ENCODE measurements around the gene PRDM5.

Gene PRDM5

DNA sequence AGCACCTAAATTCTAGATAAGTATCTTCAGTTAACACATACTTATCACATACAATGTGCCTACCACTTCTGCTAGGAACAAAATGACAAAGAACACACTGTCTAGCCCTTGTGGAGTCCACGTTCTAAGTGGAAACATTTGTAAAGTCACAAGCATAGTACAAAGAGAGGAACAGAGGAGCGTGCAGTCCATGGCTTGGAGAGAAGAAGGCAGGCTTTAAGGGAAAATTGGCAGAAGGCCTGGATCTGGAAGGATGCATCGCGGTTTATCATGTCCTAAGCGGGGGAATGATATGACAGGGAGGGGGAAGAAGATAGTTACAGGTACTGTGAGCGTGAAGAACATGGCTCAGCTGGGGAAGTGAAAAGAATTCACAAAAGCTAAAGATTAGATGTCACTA is 218.0 kb downstream of the PRDM5 start:
- DNase-seq, result no peak
- Histone ChIP-seq H3K27me3 (ENCODE audit: insufficient read depth, low read length, poor library complexity) (no peaks in the 10 kb centered on the region), H2AK5ac (ENCODE audit: low read length) (no peak overlapping the region), H3K4me3 (ENCODE audit: low read length) (no peak overlapping the region), H3K4me2 (ENCODE audit: low read length) (no peak overlapping the region), H3K36me3 (ENCODE audit: control insufficient read depth, insufficient read depth, low read length) (no peaks in the 10 kb centered on the region), H4K5ac (ENCODE audit: low read length) (no peak overlapping the region), H3K79me2 (ENCODE audit: control insufficient read depth, insufficient read depth, low read length) (no peaks in the 10 kb centered on the region), H3K4ac (ENCODE audit: low read depth, low read length) (no peak overlapping the region), H3K18ac (ENCODE audit: low read length) (no peak overlapping the region), H2BK5ac (ENCODE audit: low read length) (no peak overlapping the region), H4K8ac (ENCODE audit: low read depth, low read length) (no peak overlapping the region), H3K9ac (ENCODE audit: low read length) (no peak overlapping the region), H2BK120ac (ENCODE audit: low read depth, low read length) (no peak overlapping the region), H3K56ac (ENCODE audit: low read length) (no peak overlapping the region), H2BK15ac (replicated peaks; ENCODE audit: low read depth) (no peak overlapping the region), H3K27ac (ENCODE audit: low read depth, low read length) (no peak overlapping the region), H3K4me1 (ENCODE audit: control insufficient read depth, low read depth, low read length) (no peaks in the 10 kb centered on the region), H3K79me1 (ENCODE audit: low read length) (no peaks in the 10 kb centered on the region), H3K23ac (ENCODE audit: low read length) (no peak overlapping the region)
- no CpG with 5 or more reads among the region's 6 CpGs for WGBS (ENCODE audit: extremely low coverage, insufficient coverage, low lambda C conversion rate)

DNA sequence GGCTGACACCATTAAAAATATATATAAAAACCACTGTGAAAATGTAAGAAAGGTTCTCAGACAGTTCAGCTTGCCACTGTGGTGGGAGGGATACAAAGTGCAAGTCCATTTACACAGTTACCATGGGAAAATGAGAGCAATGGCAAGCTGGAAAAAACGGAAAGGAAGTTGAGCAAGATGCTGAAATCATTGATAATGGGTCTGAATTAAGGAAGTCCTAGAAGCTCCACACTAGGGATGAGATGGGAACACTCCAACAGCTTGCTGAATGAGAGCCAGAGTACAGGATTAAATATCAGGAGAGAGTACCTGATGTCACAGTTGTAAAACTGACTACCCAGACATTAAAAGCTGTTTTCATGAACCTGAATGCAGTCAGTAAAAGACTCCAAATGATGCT is 218.6 kb downstream of the PRDM5 start:
- H2BK5ac ChIP-seq (ENCODE audit: low read length), result no peak overlapping the region
- no peak overlapping the region for H3K18ac ChIP-seq (ENCODE audit: low read length)
- no peak overlapping the region for H4K8ac ChIP-seq (ENCODE audit: low read depth, low read length)
- H2BK120ac ChIP-seq (ENCODE audit: low read depth, low read length), result no peak overlapping the region
- no peaks in the 10 kb centered on the region for H3K79me2 ChIP-seq (ENCODE audit: control insufficient read depth, insufficient read depth, low read length)
- H3K4me2 ChIP-seq (ENCODE audit: low read length), result no peak overlapping the region
- H3K27ac ChIP-seq (ENCODE audit: low read depth, low read length), result no peak overlapping the region
- H2BK15ac ChIP-seq (replicated peaks; ENCODE audit: low read depth), result no peak overlapping the region
- no peak for DNase-seq
- peaks cover 1% of the 10 kb centered on the region for H3K36me3 ChIP-seq (ENCODE audit: control insufficient read depth, insufficient read depth, low read length)
- no peak overlapping the region for H2AK5ac ChIP-seq (ENCODE audit: low read length)
- H3K56ac ChIP-seq (ENCODE audit: low read length), result no peak overlapping the region
- no peaks in the 10 kb centered on the region for H3K27me3 ChIP-seq (ENCODE audit: insufficient read depth, low read length, poor library complexity)
- H3K9ac ChIP-seq (ENCODE audit: low read length), result no peak overlapping the region
- H3K4ac ChIP-seq (ENCODE audit: low read depth, low read length), result no peak overlapping the region
- H3K4me3 ChIP-seq (ENCODE audit: low read length), result no peak overlapping the region
- no peak overlapping the region for H3K23ac ChIP-seq (ENCODE audit: low read length)
- no peaks in the 10 kb centered on the region for H3K4me1 ChIP-seq (ENCODE audit: control insufficient read depth, low read depth, low read length)
- H3K79me1 ChIP-seq (ENCODE audit: low read length), result no peaks in the 10 kb centered on the region
- WGBS (ENCODE audit: extremely low coverage, insufficient coverage, low lambda C conversion rate), result no CpG with 5 or more reads among the region's 1 CpG
- H4K5ac ChIP-seq (ENCODE audit: low read length), result no peak overlapping the region

DNA sequence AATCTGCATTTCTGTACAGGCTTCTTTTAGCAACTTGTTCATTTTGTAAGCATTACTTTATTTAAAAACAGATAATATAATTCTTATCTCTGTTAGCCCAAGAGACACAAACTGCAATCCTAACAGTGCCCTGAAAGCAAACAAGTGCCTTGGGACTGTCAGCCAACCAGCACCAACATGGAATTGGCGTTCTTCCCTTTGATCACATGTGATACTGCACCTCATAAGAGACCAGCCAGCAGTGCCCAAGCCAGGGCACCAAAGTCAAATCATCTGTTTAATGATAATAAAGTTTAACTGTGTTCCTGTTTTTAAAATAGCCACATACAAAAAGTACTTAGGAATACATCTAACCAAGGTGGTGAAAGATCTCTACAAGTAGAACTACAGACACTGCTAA is 223.2 kb downstream of the PRDM5 start:
- Histone ChIP-seq H3K9ac (ENCODE audit: low read length) (no peak overlapping the region), H3K27me3 (ENCODE audit: insufficient read depth, low read length, poor library complexity) (no peaks in the 10 kb centered on the region), H2BK5ac (ENCODE audit: low read length) (no peak overlapping the region), H2BK120ac (ENCODE audit: low read depth, low read length) (no peak overlapping the region), H4K5ac (ENCODE audit: low read length) (no peak overlapping the region), H3K4me3 (ENCODE audit: low read length) (no peak overlapping the region), H3K23ac (ENCODE audit: low read length) (no peak overlapping the region), H3K4me2 (ENCODE audit: low read length) (no peak overlapping the region), H3K56ac (ENCODE audit: low read length) (no peak overlapping the region), H3K4ac (ENCODE audit: low read depth, low read length) (no peak overlapping the region), H3K18ac (ENCODE audit: low read length) (no peak overlapping the region), H3K79me2 (ENCODE audit: control insufficient read depth, insufficient read depth, low read length) (no peaks in the 10 kb centered on the region), H3K79me1 (ENCODE audit: low read length) (no peaks in the 10 kb centered on the region), H3K36me3 (ENCODE audit: control insufficient read depth, insufficient read depth, low read length) (peaks cover 1% of the 10 kb centered on the region), H2AK5ac (ENCODE audit: low read length) (no peak overlapping the region), H2BK15ac (replicated peaks; ENCODE audit: low read depth) (no peak overlapping the region), H4K8ac (ENCODE audit: low read depth, low read length) (no peak overlapping the region), H3K4me1 (ENCODE audit: control insufficient read depth, low read depth, low read length) (no peaks in the 10 kb centered on the region), H3K27ac (ENCODE audit: low read depth, low read length) (no peak overlapping the region)
- no peak for DNase-seq
- WGBS (ENCODE audit: extremely low coverage, insufficient coverage, low lambda C conversion rate), result no CpG with 5 or more reads among the region's 1 CpG

DNA sequence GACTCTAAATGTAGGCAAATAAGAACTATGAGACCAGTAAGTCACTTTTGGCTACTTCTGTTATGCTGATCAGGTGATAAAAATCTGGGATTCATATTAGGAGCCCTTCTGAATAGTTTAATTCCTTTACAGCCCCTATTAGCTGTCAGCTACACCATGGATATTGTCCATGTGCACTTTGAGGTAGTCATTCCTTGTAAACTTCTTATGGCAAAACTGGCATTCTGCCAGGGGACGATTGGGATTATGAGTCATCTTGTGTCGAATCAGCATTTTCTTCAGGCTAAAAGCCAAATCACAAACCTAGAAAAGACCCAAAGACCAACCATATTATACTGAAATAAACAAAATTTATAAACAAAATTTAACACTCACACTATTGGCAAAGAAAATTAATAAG is 227.6 kb downstream of the PRDM5 start:
- Histone ChIP-seq H3K4ac (ENCODE audit: low read depth, low read length) (no peak overlapping the region), H3K4me3 (ENCODE audit: low read length) (no peak overlapping the region), H3K79me2 (ENCODE audit: control insufficient read depth, insufficient read depth, low read length) (no peaks in the 10 kb centered on the region), H3K36me3 (ENCODE audit: control insufficient read depth, insufficient read depth, low read length) (peaks cover 1% of the 10 kb centered on the region), H3K18ac (ENCODE audit: low read length) (no peak overlapping the region), H3K4me1 (ENCODE audit: control insufficient read depth, low read depth, low read length) (no peaks in the 10 kb centered on the region), H3K23ac (ENCODE audit: low read length) (no peak overlapping the region), H3K27ac (ENCODE audit: low read depth, low read length) (no peak overlapping the region), H2AK5ac (ENCODE audit: low read length) (no peak overlapping the region), H3K9ac (ENCODE audit: low read length) (no peak overlapping the region), H3K56ac (ENCODE audit: low read length) (no peak overlapping the region), H3K79me1 (ENCODE audit: low read length) (no peaks in the 10 kb centered on the region), H2BK5ac (ENCODE audit: low read length) (no peak overlapping the region), H3K4me2 (ENCODE audit: low read length) (no peak overlapping the region), H4K8ac (ENCODE audit: low read depth, low read length) (no peak overlapping the region), H3K27me3 (ENCODE audit: insufficient read depth, low read length, poor library complexity) (no peaks in the 10 kb centered on the region), H2BK120ac (ENCODE audit: low read depth, low read length) (no peak overlapping the region), H4K5ac (ENCODE audit: low read length) (no peak overlapping the region), H2BK15ac (replicated peaks; ENCODE audit: low read depth) (no peak overlapping the region)
- DNase-seq, result no peak
- WGBS (ENCODE audit: extremely low coverage, insufficient coverage, low lambda C conversion rate), result no CpG with 5 or more reads among the region's 2 CpGs

DNA sequence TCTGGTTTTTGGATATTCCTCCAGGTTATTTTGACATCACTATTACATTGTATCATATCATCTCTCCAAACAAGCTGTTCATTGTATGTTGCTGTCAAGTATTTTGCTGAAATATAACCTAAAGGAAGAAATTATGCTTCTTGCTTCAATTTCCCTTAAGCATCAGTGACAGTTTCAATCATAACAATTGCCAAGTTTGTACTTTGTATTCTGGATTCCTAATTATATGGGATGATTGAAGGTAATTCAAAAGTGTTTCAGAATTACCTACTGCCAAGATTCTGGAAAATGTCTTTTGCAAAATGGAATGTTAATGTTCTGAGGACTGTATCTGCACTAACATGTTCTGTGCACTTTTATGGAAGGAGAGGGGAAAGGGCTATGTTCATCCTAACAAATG is 228.7 kb downstream of the PRDM5 start:
- Histone ChIP-seq H3K56ac (ENCODE audit: low read length) (no peak overlapping the region), H3K4me2 (ENCODE audit: low read length) (no peak overlapping the region), H3K9ac (ENCODE audit: low read length) (no peak overlapping the region), H3K4me3 (ENCODE audit: low read length) (no peak overlapping the region), H3K18ac (ENCODE audit: low read length) (no peak overlapping the region), H2BK120ac (ENCODE audit: low read depth, low read length) (no peak overlapping the region), H3K23ac (ENCODE audit: low read length) (no peak overlapping the region), H2AK5ac (ENCODE audit: low read length) (no peak overlapping the region), H4K5ac (ENCODE audit: low read length) (no peak overlapping the region), H3K79me2 (ENCODE audit: control insufficient read depth, insufficient read depth, low read length) (no peaks in the 10 kb centered on the region), H3K27me3 (ENCODE audit: insufficient read depth, low read length, poor library complexity) (no peaks in the 10 kb centered on the region), H3K4me1 (ENCODE audit: control insufficient read depth, low read depth, low read length) (no peaks in the 10 kb centered on the region), H3K4ac (ENCODE audit: low read depth, low read length) (no peak overlapping the region), H2BK5ac (ENCODE audit: low read length) (no peak overlapping the region), H2BK15ac (replicated peaks; ENCODE audit: low read depth) (no peak overlapping the region), H3K36me3 (ENCODE audit: control insufficient read depth, insufficient read depth, low read length) (no peaks in the 10 kb centered on the region), H3K79me1 (ENCODE audit: low read length) (no peaks in the 10 kb centered on the region), H3K27ac (ENCODE audit: low read depth, low read length) (no peak overlapping the region), H4K8ac (ENCODE audit: low read depth, low read length) (no peak overlapping the region)
- no peak for DNase-seq

DNA sequence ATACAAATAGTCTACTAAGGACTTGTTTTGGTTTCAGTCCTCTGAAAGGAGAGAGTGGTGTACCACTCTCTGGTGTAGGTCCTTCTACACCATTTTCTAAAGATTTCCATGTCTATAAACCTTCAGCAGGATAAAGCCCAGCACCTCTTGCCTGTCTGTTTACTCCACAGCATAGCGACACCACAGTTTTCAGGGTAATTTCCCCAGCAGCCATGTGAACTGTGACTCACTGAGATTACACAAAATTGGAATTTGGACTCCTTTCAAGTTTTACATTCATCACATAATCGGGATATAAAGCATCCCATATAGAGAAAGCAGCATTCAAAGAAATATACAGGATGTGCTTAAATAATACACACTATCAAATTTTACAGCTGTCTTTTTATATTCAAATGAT is 229.6 kb downstream of the PRDM5 start:
- H3K4me1 ChIP-seq (ENCODE audit: control insufficient read depth, low read depth, low read length), result no peaks in the 10 kb centered on the region
- WGBS (ENCODE audit: extremely low coverage, insufficient coverage, low lambda C conversion rate), result no CpG with 5 or more reads among the region's 2 CpGs
- H3K23ac ChIP-seq (ENCODE audit: low read length), result no peak overlapping the region
- no peak overlapping the region for H4K5ac ChIP-seq (ENCODE audit: low read length)
- H3K79me1 ChIP-seq (ENCODE audit: low read length), result no peaks in the 10 kb centered on the region
- H3K27me3 ChIP-seq (ENCODE audit: insufficient read depth, low read length, poor library complexity), result no peaks in the 10 kb centered on the region
- no peak for DNase-seq
- H3K36me3 ChIP-seq (ENCODE audit: control insufficient read depth, insufficient read depth, low read length), result no peaks in the 10 kb centered on the region
- H3K4me3 ChIP-seq (ENCODE audit: low read length), result no peak overlapping the region
- H2BK5ac ChIP-seq (ENCODE audit: low read length), result no peak overlapping the region
- no peak overlapping the region for H2AK5ac ChIP-seq (ENCODE audit: low read length)
- H2BK15ac ChIP-seq (replicated peaks; ENCODE audit: low read depth), result no peak overlapping the region
- no peak overlapping the region for H4K8ac ChIP-seq (ENCODE audit: low read depth, low read length)
- H3K79me2 ChIP-seq (ENCODE audit: control insufficient read depth, insufficient read depth, low read length), result no peaks in the 10 kb centered on the region
- no peak overlapping the region for H3K4me2 ChIP-seq (ENCODE audit: low read length)
- no peak overlapping the region for H3K56ac ChIP-seq (ENCODE audit: low read length)
- H3K27ac ChIP-seq (ENCODE audit: low read depth, low read length), result no peak overlapping the region
- H3K4ac ChIP-seq (ENCODE audit: low read depth, low read length), result no peak overlapping the region
- H3K18ac ChIP-seq (ENCODE audit: low read length), result no peak overlapping the region
- H3K9ac ChIP-seq (ENCODE audit: low read length), result no peak overlapping the region
- H2BK120ac ChIP-seq (ENCODE audit: low read depth, low read length), result no peak overlapping the region
